HEK293 (cell line): ENCODE data around the gene ATP6V1B1.

Experiments used
- CTCF ChIA-PET: fragments of 350-600 bp; formaldehyde crosslinking; extraction: SDS; loops from one replicate; lab custom pipeline; 2021; ENCODE audit warnings: antibody characterized with exemption; lab: Yijun Ruan, JAX
- POLR2A ChIA-PET: fragments of 300-600 bp; formaldehyde crosslinking; extraction: SDS; loops from one replicate; lab custom pipeline; 2020; ENCODE audit warnings: antibody characterized with exemption, inconsistent platforms; lab: Yijun Ruan, JAX
- H3K27ac ChIP-seq: fragments of 200-500 bp; sonication (Bioruptor generic); 2 replicates; pipeline ENCODE4 v1.5.1; 2014; ENCODE audit warnings: low read depth, low read length, control low read depth, inconsistent platforms; ENCODE audit errors: extremely low read depth
- H3K36me3 ChIP-seq, 2 experiments: fragments of 200-500 bp in 1 of 2; sonication (Bioruptor generic) in 1 of 2; 1 replicate in 1 of 2; 2 replicates in 1 of 2; pipeline ENCODE4 v1.5.1; 2014 to 2017; ENCODE audit warnings: inconsistent platforms in 2 of 2, low read length in 2 of 2; ENCODE audit not compliant: control insufficient read depth in 2 of 2, insufficient read depth in 1 of 2
- H3K4me1 ChIP-seq: fragments of 200-500 bp; sonication (Bioruptor generic); 2 replicates; pipeline ENCODE4 v1.5.1; 2014; ENCODE audit warnings: mild to moderate bottlenecking, low read length, inconsistent platforms; ENCODE audit not compliant: control insufficient read depth, insufficient read depth
- H3K4me3 ChIP-seq: 2 replicates; pipeline ENCODE4 v1.5.1; 2011; ENCODE audit warnings: low read depth, mild to moderate bottlenecking, control low read depth, low read length, moderate library complexity
- H3K9me3 ChIP-seq: fragments of 200-500 bp; sonication (Bioruptor generic); 2 replicates; pipeline ENCODE4 v1.5.1; 2014; ENCODE audit warnings: low read depth, low read length, inconsistent platforms; ENCODE audit not compliant: control insufficient read depth, insufficient read depth
- GLIS1 ChIP-seq: fragments of 450-650 bp; formaldehyde crosslinking; IDR thresholded peaks from 2 replicates; pipeline ENCODE4 v1.5.1; 2016; ENCODE audit warnings: missing biosample characterization, missing genetic modification characterization
- KLF10 ChIP-seq: fragments of 450-650 bp; IDR thresholded peaks from 2 replicates; pipeline ENCODE4 v1.5.1; 2018; ENCODE audit warnings: missing biosample characterization, mild to moderate bottlenecking, missing genetic modification characterization
- SETDB1 ChIP-seq: IDR thresholded peaks from one replicate; pipeline ENCODE4 v1.6.1; 2017; ENCODE audit warnings: mild to moderate bottlenecking, low read length, moderate library complexity, mixed read lengths; ENCODE audit not compliant: insufficient read length
- YY2 ChIP-seq: fragments of 450-650 bp; formaldehyde crosslinking; IDR thresholded peaks from 2 replicates; pipeline ENCODE4 v1.5.1; 2016; ENCODE audit warnings: missing biosample characterization, missing genetic modification characterization
- ZBTB20 ChIP-seq: fragments of 450-650 bp; formaldehyde crosslinking; IDR thresholded peaks from 2 replicates; pipeline ENCODE4 v1.5.1; 2016; ENCODE audit warnings: missing biosample characterization, missing genetic modification characterization
- ZEB2 ChIP-seq: fragments of 450-650 bp; formaldehyde crosslinking; IDR thresholded peaks from 2 replicates; pipeline ENCODE4 v1.5.1; 2016; ENCODE audit warnings: missing biosample characterization, missing genetic modification characterization
- ZNF10 ChIP-seq: fragments of 450-650 bp; formaldehyde crosslinking; IDR thresholded peaks from 2 replicates; pipeline ENCODE4 v1.5.1; 2017; ENCODE audit warnings: missing biosample characterization, missing genetic modification characterization
- ZNF114 ChIP-seq: fragments of 450-650 bp; formaldehyde crosslinking; IDR thresholded peaks from 2 replicates; pipeline ENCODE4 v1.5.0; 2017; ENCODE audit warnings: missing biosample characterization, missing genetic modification characterization
- ZNF155 ChIP-seq: fragments of 450-650 bp; formaldehyde crosslinking; IDR thresholded peaks from 2 replicates; pipeline ENCODE4 v1.5.1; 2016; ENCODE audit warnings: missing biosample characterization, missing genetic modification characterization
- ZNF174 ChIP-seq: fragments of 450-650 bp; formaldehyde crosslinking; IDR thresholded peaks from 2 replicates; pipeline ENCODE4 v1.5.0; 2017; ENCODE audit warnings: missing biosample characterization, mild to moderate bottlenecking, missing genetic modification characterization
- ZNF221 ChIP-seq: fragments of 450-650 bp; formaldehyde crosslinking; IDR thresholded peaks from 2 replicates; pipeline ENCODE4 v1.5.1; 2017; ENCODE audit warnings: missing biosample characterization, missing genetic modification characterization, borderline replicate concordance
- ZNF544 ChIP-seq: fragments of 450-650 bp; formaldehyde crosslinking; IDR thresholded peaks from 2 replicates; pipeline ENCODE4 v1.5.0; 2017; ENCODE audit warnings: missing biosample characterization, missing genetic modification characterization
- ZNF560 ChIP-seq: fragments of 450-650 bp; formaldehyde crosslinking; IDR thresholded peaks from 2 replicates; pipeline ENCODE4 v1.5.1; 2017; ENCODE audit warnings: missing biosample characterization, missing genetic modification characterization, borderline replicate concordance
- ZNF624 ChIP-seq: fragments of 450-650 bp; formaldehyde crosslinking; IDR thresholded peaks from 2 replicates; pipeline ENCODE4 v1.5.1; 2017; ENCODE audit warnings: missing biosample characterization, missing genetic modification characterization
- ZNF843 ChIP-seq: fragments of 450-650 bp; formaldehyde crosslinking; IDR thresholded peaks from 2 replicates; pipeline ENCODE4 v1.5.1; 2016; ENCODE audit warnings: missing biosample characterization, missing genetic modification characterization
- ZXDB ChIP-seq: fragments of 450-650 bp; formaldehyde crosslinking; IDR thresholded peaks from 2 replicates; pipeline ENCODE4 v1.5.1; 2016; ENCODE audit warnings: missing biosample characterization, missing genetic modification characterization
- TF ChIP-seq, protein P1 (sequence below): fragments of 450-650 bp; formaldehyde crosslinking; IDR thresholded peaks from 2 replicates; pipeline ENCODE4 v1.5.1; 2016; ENCODE audit warnings: missing biosample characterization, missing genetic modification characterization
- TF ChIP-seq, protein P2 (sequence below): fragments of 450-650 bp; formaldehyde crosslinking; IDR thresholded peaks from 2 replicates; pipeline ENCODE4 v1.5.1; 2017; ENCODE audit warnings: missing biosample characterization, missing genetic modification characterization
- TF ChIP-seq, protein P3 (sequence below): fragments of 450-650 bp; formaldehyde crosslinking; IDR thresholded peaks from 2 replicates; pipeline ENCODE4 v1.5.1; 2016; ENCODE audit warnings: missing biosample characterization, missing genetic modification characterization, borderline replicate concordance
- TF ChIP-seq, protein P4 (sequence below): fragments of 450-650 bp; formaldehyde crosslinking; IDR thresholded peaks from 2 replicates; pipeline ENCODE4 v1.5.1; 2016; ENCODE audit warnings: missing biosample characterization, missing genetic modification characterization
- TF ChIP-seq, protein P5 (sequence below): fragments of 450-650 bp; formaldehyde crosslinking; IDR thresholded peaks from 2 replicates; pipeline ENCODE4 v1.5.1; 2016; ENCODE audit warnings: missing biosample characterization, missing genetic modification characterization

Gene ATP6V1B1

DNA sequence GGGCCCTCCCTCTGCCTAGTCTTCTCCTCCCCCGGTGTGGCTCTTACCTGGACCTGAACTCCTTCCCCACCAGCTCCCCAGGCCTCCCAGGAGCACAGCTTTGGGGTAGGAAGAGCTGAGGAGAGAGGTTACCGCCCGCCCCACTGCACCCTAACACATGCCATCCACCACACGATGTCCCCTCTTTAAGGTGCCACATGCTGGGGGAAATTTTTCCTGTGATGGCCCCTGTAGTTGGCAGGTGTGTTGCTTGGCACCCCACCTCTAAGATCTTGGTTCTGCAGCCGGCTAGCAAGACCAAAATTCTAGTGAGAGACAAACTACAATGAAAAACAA lies 65.9 kb downstream of the ATP6V1B1 start (continued):
- TF ChIP-seq ZNF843 = no peak
- TF ChIP-seq KLF10 (tag by site-specific recombination) = no peak
- TF ChIP-seq, all 188 proteins: peak for 0

DNA sequence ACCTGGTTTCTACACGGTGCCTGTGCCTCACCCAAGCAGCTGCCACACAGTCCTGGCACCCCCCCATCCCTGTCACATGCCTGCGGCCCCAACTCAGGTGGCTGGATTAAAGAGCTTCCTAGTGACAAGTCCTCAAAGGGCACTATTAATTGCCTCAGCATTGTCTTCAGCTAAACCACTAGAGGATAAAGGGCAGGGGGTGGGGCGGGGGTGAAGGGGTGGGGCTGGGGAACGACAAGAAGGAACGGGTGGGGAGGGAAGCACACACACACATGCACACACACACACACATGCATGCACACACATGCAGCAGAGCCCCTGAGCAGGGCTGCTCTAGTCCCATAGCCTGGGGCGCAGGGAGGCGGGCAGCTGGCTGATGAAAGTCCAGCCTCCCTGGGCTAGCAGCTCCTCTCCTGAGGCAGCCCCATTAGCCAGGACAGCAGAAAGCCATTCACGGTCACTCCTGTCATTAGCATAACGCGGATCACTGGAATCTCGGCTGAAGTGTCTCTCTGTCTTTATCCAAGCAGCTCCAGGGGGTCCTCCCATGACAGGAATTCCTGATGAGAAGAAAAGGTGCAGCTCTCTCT lies 66.4 kb downstream of the ATP6V1B1 start:
- ChIA-PET POLR2A (interaction anchor here (0.9 to 2.2 kb wide), 2 partner anchors 66 to 128 kb away, joined by 3 to 8 read pairs; partner anchors contain the start of genes MCEE and NAGK), CTCF (interaction anchor here (0.7 to 2.5 kb wide), 20 partner anchors 9 to 894 kb away, joined by 3 to 14 read pairs (median 4); partner anchors contain the start of genes ANKRD53 and MPHOSPH10)
- Histone ChIP-seq H3K27ac (no peak overlapping the region), H3K4me1 (no peaks in the 10 kb centered on the region), H3K4me3 (no peak overlapping the region), H3K9me3 (no peaks in the 10 kb centered on the region), H3K36me3 (no peaks in the 10 kb centered on the region)
- TF ChIP-seq ZNF221 (tag by site-specific recombination) = no peak
- TF ChIP-seq, protein P1, sequence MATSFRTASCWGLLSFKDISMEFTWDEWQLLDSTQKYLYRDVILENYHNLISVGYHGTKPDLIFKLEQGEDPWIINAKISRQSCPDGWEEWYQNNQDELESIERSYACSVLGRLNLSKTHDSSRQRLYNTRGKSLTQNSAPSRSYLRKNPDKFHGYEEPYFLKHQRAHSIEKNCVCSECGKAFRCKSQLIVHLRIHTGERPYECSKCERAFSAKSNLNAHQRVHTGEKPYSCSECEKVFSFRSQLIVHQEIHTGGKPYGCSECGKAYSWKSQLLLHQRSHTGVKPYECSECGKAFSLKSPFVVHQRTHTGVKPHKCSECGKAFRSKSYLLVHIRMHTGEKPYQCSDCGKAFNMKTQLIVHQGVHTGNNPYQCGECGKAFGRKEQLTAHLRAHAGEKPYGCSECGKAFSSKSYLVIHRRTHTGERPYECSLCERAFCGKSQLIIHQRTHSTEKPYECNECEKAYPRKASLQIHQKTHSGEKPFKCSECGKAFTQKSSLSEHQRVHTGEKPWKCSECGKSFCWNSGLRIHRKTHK = no peak
- peak; percentile 27; the same call in 1 of the 2 replicates for TF ChIP-seq GLIS1 (tag by site-specific recombination)
- TF ChIP-seq, protein P2, sequence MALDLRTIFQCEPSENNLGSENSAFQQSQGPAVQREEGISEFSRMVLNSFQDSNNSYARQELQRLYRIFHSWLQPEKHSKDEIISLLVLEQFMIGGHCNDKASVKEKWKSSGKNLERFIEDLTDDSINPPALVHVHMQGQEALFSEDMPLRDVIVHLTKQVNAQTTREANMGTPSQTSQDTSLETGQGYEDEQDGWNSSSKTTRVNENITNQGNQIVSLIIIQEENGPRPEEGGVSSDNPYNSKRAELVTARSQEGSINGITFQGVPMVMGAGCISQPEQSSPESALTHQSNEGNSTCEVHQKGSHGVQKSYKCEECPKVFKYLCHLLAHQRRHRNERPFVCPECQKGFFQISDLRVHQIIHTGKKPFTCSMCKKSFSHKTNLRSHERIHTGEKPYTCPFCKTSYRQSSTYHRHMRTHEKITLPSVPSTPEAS (tag by site-specific recombination) = peak; percentile 69

DNA sequence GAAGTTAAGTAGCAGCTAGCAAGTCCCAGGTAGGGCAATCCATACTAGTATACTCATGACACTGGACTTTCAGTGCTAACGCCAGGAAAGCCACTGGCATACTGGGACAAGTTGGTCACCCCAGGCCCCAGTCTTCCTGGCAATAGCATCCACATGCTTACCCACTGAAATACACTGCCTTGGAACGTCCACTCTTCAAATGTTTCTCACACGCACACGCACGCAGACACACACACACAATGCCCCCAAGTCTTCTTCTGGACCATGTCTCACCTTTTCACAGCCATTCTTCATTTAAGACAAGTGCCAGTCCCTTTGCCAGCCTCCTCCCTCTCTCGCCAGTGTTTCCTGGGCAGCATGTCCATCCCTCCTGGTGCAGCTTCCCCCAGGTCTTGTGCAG lies 67.7 kb downstream of the ATP6V1B1 start:
- H3K9me3 ChIP-seq = no peaks in the 10 kb centered on the region
- CTCF ChIA-PET = interaction anchor here (0.5 kb wide), 1 partner anchor 547 kb away, joined by 3 read pairs; no protein-coding TSS in a partner anchor
- H3K4me3 ChIP-seq = no peak overlapping the region
- POLR2A ChIA-PET = no interaction called here
- no peaks in the 10 kb centered on the region for H3K36me3 ChIP-seq
- no peak overlapping the region for H3K27ac ChIP-seq
- H3K4me1 ChIP-seq = no peaks in the 10 kb centered on the region
- no peak for TF ChIP-seq YY2 (tag by site-specific recombination)
- TF ChIP-seq ZNF155 (tag by site-specific recombination) = no peak
- no peak for TF ChIP-seq ZNF624
- no peak for TF ChIP-seq ZEB2 (tag by site-specific recombination)
- TF ChIP-seq ZBTB20 (tag by site-specific recombination) = no peak
- TF ChIP-seq ZNF560 = no peak
- TF ChIP-seq ZNF114 (tag by site-specific recombination) = no peak
- TF ChIP-seq ZNF221 (tag by site-specific recombination) = no peak
- no peak for TF ChIP-seq ZNF174 (tag by site-specific recombination)
- TF ChIP-seq SETDB1 = no peak
- no peak for TF ChIP-seq ZNF10 (tag by site-specific recombination)
- no peak for TF ChIP-seq ZNF544 (tag by site-specific recombination)
- TF ChIP-seq, protein P3, sequence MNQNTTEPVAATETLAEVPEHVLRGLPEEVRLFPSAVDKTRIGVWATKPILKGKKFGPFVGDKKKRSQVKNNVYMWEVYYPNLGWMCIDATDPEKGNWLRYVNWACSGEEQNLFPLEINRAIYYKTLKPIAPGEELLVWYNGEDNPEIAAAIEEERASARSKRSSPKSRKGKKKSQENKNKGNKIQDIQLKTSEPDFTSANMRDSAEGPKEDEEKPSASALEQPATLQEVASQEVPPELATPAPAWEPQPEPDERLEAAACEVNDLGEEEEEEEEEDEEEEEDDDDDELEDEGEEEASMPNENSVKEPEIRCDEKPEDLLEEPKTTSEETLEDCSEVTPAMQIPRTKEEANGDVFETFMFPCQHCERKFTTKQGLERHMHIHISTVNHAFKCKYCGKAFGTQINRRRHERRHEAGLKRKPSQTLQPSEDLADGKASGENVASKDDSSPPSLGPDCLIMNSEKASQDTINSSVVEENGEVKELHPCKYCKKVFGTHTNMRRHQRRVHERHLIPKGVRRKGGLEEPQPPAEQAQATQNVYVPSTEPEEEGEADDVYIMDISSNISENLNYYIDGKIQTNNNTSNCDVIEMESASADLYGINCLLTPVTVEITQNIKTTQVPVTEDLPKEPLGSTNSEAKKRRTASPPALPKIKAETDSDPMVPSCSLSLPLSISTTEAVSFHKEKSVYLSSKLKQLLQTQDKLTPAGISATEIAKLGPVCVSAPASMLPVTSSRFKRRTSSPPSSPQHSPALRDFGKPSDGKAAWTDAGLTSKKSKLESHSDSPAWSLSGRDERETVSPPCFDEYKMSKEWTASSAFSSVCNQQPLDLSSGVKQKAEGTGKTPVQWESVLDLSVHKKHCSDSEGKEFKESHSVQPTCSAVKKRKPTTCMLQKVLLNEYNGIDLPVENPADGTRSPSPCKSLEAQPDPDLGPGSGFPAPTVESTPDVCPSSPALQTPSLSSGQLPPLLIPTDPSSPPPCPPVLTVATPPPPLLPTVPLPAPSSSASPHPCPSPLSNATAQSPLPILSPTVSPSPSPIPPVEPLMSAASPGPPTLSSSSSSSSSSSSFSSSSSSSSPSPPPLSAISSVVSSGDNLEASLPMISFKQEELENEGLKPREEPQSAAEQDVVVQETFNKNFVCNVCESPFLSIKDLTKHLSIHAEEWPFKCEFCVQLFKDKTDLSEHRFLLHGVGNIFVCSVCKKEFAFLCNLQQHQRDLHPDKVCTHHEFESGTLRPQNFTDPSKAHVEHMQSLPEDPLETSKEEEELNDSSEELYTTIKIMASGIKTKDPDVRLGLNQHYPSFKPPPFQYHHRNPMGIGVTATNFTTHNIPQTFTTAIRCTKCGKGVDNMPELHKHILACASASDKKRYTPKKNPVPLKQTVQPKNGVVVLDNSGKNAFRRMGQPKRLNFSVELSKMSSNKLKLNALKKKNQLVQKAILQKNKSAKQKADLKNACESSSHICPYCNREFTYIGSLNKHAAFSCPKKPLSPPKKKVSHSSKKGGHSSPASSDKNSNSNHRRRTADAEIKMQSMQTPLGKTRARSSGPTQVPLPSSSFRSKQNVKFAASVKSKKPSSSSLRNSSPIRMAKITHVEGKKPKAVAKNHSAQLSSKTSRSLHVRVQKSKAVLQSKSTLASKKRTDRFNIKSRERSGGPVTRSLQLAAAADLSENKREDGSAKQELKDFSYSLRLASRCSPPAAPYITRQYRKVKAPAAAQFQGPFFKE = no peak
- TF ChIP-seq, protein P4, sequence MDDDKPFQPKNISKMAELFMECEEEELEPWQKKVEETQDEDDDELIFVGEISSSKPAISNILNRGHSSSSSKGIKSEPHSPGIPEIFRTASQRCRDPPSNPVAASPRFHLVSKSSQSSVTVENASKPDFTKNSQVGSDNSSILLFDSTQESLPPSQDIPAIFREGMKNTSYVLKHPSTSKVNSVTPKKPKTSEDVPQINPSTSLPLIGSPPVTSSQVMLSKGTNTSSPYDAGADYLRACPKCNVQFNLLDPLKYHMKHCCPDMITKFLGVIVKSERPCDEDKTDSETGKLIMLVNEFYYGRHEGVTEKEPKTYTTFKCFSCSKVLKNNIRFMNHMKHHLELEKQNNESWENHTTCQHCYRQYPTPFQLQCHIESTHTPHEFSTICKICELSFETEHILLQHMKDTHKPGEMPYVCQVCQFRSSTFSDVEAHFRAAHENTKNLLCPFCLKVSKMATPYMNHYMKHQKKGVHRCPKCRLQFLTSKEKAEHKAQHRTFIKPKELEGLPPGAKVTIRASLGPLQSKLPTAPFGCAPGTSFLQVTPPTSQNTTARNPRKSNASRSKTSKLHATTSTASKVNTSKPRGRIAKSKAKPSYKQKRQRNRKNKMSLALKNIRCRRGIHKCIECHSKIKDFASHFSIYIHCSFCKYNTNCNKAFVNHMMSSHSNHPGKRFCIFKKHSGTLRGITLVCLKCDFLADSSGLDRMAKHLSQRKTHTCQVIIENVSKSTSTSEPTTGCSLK = no peak
- no peak for TF ChIP-seq ZXDB (tag by site-specific recombination)
- no peak for TF ChIP-seq KLF10 (tag by site-specific recombination)
- TF ChIP-seq, protein P5, sequence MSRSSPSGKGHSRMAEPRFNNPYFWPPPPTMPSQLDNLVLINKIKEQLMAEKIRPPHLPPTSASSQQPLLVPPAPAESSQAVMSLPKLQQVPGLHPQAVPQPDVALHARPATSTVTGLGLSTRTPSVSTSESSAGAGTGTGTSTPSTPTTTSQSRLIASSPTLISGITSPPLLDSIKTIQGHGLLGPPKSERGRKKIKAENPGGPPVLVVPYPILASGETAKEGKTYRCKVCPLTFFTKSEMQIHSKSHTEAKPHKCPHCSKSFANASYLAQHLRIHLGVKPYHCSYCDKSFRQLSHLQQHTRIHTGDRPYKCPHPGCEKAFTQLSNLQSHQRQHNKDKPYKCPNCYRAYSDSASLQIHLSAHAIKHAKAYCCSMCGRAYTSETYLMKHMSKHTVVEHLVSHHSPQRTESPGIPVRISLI = no peak
